Posterior vena cava (tissue), 2 donors: ENCODE results near the gene FASN. TPM values are rescaled to one million over a fixed set of nuclear protein-coding genes. Genes with fewer than 3 reads are reported as not detected.

Experiments
- DNase-seq: peaks from one replicate; pipeline ENCODE4 v3.0.0-alpha.2; 2020; ENCODE audit warnings: low spot score
- intact Hi-C, 2 donors: fragments of 100-400 bp; cut with DNase I; formaldehyde crosslinking; loops; one replicate each; pipeline versions ENCODE4 v1.14.1 to v1.14.2; 2022 to 2023
- total RNA-seq, 2 donors: library from RNA; stranded (reverse); fragmentation: NEBNext Ultra II Directional; extraction: Animal tissue kit (Norgen Biotek cat#: 25700); gene quantifications; one replicate each; pipeline ENCODE4 v1.2.1, GENCODE V29; 2021
- donor health status: DM: yes; HTN: yes; CAD: no.
- donor health status: DM: yes; HTN: yes; CAD: no.

Gene FASN
- total RNA-seq, 2 donors from 2014 or later, result 41.9 to 50.6 TPM

DNA sequence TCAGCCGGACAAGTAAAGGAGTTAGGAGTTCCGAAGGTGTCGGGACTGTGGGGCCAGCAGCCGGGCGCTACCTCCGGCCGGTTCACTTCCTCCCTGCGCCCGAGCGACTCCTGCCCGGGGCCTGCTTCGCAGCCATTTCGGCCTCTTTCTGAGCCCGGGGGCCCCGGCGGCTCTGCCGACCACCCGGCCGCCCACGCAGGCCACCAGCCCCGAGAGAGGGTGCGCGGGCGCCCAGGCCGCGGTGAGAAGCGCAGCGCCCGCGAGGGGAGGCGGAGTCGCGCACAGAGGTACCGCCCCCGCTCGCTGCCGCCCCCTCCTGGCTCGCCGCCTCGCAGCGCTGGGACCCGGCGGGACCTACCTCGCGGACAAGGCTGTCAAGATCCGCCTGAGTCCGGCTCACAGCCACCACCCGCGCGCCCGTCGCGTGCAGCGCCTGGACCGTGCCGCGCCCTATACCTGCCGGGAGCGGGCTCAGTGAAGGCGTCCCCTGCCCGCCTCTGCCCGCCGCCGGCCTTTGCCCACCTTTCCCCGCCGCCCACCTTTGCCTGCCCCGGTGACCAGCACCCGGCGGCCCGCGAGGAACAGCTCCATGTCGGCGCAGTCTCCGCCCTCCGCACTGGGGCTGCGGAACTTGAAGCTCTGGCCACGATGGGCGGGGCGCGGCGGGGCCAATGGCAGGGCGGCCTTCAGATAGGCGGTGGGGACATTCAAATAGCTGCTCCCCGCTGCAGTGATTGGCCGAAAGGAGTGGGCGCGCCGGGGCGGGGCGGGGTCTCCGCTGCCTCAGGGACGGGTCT lies 60.7 kb downstream of the FASN start, which contains the start of gene DCXR:
DCXR (minus strand) TSS at position 606 of the 797 bp plus-strand sequence; CDS start at position 591, 15 bp downstream.
- peak; percentile 99 for DNase-seq
- intact Hi-C loops, result loop anchor here in 1 of 2 donors (10.0 kb wide), 1 partner anchor 288 kb away; no protein-coding TSS in a partner anchor

DNA sequence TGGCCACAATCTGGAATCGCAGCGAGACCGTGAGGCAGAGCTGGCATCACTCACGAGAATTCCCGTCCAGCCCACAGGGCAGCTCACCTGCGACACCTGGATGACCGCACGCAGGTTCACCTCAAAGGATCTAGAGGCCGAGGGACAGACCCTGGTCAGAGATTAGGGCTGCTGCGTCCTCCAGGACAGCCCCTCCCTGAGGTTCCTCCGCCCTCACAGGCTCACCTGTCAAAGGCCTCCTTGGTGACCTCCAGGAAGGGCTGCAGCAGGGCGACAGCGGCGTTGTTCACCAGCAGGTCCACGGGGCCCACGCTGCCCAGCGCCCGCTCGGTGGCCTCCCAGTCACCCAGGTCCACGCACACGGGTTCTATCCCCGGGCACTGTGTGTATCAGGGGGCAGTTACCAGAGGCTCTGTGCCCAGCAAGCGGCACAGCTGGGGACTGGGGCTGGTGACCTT lies 61.4 kb downstream of the FASN start:
- no peak for DNase-seq
- intact Hi-C loops, result loop anchor here in 1 of 2 donors (10.0 kb wide), 1 partner anchor 288 kb away; no protein-coding TSS in a partner anchor

DNA sequence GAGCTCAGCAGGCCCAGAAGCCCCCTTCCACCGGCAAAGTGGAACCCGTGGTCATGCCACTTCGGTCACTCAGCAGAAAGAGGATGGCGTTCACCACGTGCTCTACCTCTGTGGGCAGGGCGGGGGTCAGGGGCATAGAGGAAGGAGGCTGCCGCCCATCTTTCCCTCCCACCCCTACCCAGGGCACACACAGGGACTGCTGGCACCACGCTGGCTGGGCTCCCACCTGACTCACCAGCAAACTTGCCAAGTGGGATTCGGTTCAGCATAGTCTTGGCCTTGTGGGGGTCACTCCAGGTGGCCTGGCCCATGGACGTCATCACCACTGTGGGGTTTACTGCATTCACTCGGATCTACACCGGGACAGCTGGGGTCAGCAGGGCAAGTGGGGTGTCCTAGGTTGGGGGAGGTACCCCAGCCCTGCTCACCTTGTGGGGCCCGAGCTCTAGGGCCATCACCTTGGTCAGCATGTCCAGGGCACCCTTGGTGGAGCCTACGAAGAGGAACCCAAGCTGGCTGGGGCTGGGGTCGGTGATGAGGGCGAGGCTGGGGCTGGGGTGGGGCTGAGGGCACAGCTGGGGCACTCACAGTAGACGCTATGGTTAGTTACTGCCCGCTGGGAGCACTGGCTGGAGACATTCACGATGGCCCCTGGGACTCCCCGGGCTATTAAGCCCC lies 61.9 kb downstream of the FASN start:
- intact Hi-C loops, result loop anchor here in 1 of 2 donors (10.0 kb wide), 1 partner anchor 289 kb away; no protein-coding TSS in a partner anchor
- no peak for DNase-seq

DNA sequence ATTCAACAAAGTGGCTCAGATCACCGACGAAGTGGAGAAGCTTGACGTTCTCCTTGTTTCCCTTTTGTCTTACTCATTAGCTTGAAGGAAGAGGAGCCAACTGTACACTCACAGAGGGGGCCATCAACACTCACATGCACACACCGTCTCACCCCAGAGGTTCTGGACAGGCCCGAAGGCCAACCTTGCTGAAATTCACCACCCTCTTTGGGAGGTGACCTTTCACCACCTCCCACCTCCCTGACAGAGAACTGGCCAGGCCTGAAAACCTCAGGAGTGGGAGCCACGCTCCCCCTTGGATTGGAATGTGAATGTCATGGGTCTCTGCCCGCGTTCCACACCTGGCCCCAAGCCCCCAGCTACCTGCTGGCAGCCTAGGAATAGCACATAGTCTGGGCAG lies 62.5 kb downstream of the FASN start:
- intact Hi-C loops, result loop anchor here in 1 of 2 donors (10.0 kb wide), 1 partner anchor 289 kb away; no protein-coding TSS in a partner anchor
- DNase-seq, result no peak

DNA sequence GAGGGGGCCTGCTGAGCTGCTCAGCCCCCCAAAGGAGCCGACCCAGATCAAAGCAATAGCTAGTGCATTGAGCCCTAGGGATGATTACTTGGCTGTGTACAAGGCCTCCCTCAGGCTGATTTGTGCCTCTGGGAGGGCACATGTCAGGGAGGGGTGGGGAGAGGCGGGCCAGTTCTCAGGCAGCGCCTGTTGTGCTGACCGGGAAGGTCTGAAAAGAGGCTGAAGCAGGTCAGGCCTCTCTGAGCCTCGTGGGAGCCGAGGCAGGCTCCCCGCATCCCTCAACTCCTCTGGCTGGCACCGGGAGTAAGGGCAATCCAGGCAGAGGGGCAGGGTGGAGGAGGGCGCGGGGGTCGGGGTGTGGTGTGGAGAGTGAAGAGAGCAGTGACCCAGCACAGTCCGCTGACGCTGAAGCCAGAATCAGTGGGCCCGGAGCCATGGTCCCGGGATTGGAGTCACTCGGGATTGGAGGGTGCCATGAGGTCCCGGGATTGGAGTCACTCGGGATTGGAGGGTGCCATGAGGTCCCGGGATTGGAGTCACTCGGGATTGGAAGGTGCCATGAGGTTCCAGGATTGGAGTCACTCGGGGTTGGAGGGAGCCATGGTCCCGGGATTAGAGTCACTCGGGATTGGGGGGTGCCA lies 63.5 kb downstream of the FASN start:
- DNase-seq, result no peak
- intact Hi-C loops, result loop anchor here in 1 of 2 donors (10.0 kb wide), 1 partner anchor 290 kb away; no protein-coding TSS in a partner anchor

DNA sequence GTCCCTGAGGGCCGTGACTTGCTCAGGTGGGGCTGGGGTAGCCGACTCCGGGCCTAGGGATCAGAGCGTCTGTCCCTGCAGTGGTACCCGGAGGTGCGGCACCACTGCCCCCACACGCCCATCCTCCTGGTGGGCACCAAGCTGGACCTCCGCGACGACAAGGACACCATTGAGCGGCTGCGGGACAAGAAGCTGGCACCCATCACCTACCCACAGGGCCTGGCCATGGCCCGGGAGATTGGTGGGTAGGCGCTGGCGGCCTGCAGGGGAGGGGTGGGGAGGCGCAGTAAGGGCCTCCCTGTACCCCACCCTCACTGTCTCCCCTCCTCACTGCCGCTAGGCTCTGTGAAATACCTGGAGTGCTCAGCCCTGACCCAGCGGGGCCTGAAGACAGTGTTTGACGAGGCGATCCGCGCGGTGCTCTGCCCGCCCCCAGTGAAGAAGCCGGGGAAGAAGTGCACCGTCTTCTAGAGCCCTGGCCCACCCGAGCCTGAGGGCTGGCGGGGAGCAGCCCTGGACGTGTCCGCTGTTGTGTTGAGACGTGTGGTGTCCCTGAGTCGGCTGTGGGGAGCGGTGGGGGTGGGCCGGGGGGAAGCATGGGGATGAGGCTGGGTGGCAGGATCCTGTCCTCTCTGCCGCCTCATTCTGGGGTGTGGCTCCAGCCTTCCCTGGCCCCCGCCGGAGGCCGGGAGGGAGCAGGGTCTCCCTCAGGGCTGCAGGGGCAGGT lies 64.5 kb downstream of the FASN start:
- intact Hi-C loops, result loop anchor here in 1 of 2 donors (10.0 kb wide), 1 partner anchor 291 kb away; no protein-coding TSS in a partner anchor
- DNase-seq, result no peak

DNA sequence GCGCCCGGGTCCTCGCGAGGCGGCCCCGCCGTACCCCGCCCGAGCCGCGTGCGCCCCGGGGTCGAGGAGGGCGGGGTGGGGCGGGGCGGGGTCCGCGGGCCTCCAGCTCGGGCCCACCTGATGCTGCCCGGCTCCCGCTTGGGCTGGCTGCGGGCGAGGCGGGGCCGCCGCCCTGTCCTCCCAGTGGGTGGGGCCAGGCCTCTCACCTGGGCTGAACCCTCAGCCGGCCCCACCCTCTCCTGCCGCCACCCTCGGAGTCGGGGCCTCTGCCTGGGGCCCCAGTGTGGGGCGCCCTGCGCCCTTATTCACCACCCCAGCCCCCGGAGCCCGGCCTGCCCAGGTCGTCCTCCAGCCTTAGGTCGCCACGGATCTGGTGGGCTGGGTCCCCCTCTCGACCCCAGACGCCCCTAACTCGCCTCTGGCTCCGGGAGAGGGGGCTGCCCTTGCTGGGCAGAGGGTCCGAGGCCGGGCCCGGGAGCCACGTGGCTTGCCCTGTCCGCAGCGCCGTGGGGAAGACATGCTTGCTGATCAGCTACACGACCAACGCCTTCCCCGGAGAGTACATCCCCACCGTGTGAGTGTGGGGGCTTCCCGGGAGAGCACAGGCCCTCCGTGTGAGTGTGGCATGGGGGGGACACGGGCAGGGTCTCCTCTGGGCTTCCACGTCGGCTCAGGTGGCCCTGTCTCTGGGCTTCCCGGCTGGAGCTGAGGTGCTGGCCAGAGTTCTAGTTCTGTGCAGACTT lies 66.0 kb downstream of the FASN start:
- intact Hi-C loops, result loop anchor here (2.0 to 10.0 kb wide), 3 partner anchors 123 to 293 kb away; no protein-coding TSS in a partner anchor
- DNase-seq, result no peak

DNA sequence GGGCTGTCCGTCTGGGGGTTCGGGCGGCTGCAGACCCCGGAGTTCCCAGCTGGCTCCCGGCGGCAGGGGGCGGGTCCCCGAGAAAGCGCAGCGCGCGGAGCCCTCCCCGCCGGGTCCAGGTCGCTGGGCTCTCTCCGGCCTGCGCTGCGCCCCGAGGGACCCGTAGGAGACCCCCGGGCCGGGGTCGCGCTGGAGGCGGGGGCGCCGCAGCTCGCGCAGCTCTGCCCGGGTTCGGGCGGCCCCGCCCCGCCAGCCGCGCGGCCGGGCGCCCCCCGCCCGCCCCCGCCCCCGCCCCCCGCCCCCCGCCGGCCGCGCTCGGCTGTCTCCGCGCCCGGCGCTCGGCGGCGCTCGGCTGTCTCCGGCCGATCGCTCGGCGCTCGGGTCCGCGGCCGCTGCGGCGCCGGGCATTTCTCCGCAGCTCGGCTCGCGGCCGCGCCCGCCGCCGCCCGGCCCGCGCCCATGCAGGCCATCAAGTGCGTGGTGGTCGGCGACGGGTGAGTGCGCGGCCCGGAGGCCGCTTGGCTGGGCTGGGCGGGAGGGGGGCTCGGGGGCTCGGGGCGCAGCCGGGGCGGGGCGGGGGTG lies 66.6 kb downstream of the FASN start, which contains the start of gene RAC3:
RAC3 (plus strand) TSS at position 376 of the 582 bp plus-strand sequence; CDS start at position 460, 84 bp downstream.
- DNase-seq, result no peak
- intact Hi-C loops, result loop anchor here (2.0 to 10.0 kb wide), 3 partner anchors 123 to 293 kb away; no protein-coding TSS in a partner anchor

DNA sequence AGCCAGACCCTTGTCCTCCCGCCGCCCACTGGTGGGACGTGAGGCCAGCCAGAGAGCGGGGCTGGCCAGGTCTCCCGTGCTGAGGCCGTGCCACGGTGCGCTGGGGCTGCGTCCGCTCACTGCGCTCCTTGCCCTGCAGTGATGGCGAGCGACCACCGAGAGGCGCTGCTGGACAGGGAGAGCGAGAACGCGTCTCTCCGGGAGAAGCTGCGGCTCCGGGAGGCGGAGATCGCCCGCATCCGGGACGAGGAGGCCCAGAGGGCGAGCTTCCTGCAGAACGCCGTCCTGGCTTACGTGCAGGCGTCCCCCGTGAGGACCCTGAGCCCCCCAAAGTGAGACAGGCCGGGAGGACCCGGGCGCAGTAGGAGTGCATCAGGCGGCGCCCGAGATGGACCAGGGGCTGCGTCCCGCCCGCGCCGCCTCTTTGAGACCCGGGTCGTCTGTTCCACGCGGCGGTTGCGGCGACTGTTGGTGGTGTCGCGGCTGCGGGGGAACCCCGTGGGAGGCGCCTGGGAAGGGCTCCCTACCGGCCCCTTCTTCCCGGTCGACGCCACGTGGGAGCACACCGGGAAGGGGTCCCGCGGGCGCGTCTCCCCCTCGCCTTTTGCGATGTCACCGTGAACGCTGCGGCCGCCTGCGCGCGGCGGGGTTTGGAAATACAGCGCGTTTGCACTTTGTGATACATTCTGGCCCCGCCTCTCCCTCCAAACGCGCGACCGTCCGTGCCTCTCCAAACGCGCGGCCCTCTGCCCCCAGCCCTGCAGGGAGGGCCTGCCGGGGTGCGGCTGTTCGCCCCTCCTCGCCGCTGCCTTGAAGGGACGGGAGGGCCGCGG lies 67.3 kb downstream of the FASN start:
- peak; percentile 96 for DNase-seq
- intact Hi-C loops, result loop anchor here (2.0 to 10.0 kb wide), 3 partner anchors 124 to 294 kb away; no protein-coding TSS in a partner anchor

DNA sequence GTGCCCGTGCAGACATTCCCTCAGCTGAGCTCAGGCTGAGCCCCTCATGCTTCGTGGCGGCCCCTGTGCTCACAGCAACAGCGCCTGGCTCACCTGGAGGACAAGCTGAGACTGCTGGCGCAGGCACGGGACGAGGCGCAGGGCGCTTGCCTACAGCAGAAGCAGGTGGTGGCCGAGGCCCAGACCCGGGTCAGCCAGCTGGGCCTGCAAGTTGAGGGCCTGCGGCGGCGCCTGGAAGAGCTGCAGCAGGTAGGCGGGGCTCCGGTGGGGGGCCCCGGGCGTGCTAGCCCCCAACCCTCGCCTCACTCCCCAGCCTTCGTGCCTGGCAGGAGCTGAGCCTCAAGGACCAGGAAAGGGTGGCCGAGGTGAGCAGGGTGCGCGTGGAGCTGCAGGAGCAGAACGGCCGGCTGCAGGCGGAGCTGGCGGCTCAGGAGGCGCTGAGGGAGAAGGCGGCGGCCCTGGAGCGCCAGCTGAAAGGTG lies 68.0 kb downstream of the FASN start:
- DNase-seq, result no peak
- intact Hi-C loops, result loop anchor here (2.0 to 10.0 kb wide), 3 partner anchors 125 to 295 kb away; no protein-coding TSS in a partner anchor

DNA sequence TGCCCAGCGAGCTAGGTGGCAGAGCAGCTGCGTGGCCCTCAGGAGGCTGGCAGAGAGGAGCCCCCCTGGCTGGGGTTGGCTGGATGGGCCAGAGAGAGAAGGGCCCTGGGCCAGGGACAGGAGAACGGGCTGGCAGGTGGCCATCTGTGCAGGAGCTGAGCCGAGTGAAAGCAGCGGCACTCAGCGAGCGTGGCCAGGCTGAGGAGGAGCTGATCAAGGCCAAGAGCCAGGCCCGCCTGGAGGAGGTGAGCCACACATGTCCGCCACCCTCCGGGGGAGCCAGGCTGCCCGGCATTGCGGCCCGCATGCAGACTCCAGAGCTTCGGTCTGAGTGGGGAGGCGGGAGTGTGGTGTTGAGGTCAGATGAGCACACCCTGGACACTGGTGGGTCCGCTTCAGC lies 68.6 kb downstream of the FASN start:
- intact Hi-C loops, result no loop called here
- DNase-seq, result no peak

DNA sequence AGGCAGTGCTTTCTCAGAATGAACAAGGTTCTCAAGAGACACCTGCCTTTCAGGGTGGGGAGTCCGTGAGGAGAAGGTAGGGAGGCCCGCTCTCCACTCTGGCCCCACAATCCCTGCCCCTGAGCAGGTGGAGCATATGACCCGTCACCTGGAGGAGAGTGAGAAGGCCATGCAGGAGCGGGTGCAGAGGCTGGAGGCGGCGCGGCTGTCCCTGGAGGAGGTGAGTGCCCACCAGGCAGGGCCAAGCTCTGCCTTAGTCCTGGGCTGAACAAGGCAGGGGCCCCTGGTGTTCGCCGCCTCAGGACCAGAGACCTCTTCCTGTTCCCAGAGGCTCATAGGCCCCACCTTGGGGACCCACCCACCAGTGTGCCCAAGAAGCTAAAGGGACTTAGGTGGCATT lies 69.1 kb downstream of the FASN start:
- no peak for DNase-seq
- intact Hi-C loops, result no loop called here
